Fibroblast of the conjunctiva (primary cell): ENCODE measurements around the gene FRAS1.

ENCODE experiments used
- DNase-seq: peaks from one replicate; pipeline ENCODE4 v3.0.0-alpha.2; 2010; ENCODE audit warnings: low read depth

The FRAS1 gene

GRCh38 chr4:78588894-78589545 is 531.9 kb downstream of the FRAS1 start:
- DNase-seq: no peak

GRCh38 chr4:78591404-78591803 is 534.3 kb downstream of the FRAS1 start:
- DNase-seq: no peak

GRCh38 chr4:78592088-78592783 is 535.1 kb downstream of the FRAS1 start:
- no peak for DNase-seq
